ENCODE measurements around the gene DAP3. TPM values are rescaled to one million over a fixed set of nuclear protein-coding genes. Genes with fewer than 3 reads are reported as not detected.
A peak's percentile ranks its signal among the peaks of the same experiment; 100 is the strongest.
"Not testable (repeated sequence)": the region's sequence is repeated elsewhere in the genome, so short reads cannot be mapped to it uniquely, and the experiment has no call there.

DAP3 gene
- total RNA-seq: 62.7 TPM

DNA sequence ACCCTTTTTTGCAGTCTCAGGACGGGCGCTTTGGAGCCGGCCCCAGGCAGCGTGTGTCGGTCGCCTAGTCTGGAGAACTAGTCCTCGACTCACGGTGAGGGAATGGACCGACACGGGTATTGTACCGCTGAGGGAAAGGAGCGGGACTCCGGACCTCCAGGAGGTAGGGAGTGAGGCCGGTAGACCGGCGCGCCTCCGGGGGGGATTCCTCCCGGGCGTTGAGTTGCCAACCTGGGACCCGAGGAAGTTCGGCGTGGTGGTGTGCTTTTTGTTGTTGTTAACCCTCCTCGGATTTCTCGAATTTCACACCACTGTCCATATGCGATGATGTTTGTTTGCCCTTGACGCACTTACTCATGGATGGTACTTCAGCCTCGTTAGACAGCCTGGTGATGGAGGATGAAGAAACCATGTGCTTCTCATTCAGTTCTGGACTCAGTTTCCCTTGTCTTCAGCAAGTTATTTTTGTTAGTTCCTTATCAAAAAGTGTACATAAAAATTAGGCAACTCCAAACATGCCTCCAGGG is at the start of gene DAP3:
Gene DAP3 (plus strand): TSS at position 11 of the 527 bp plus-strand sequence. CDS start 20,689 bp downstream, outside the sequence.
- DNase-seq (ENCODE audit: low spot score): not testable (repeated sequence)

GRCh38 chr1:155640367-155640766 is 48.5 kb upstream of the DAP3 start:
- no peak for ATAC-seq

More for the DNA sequence above, at the start of gene DAP3:
- ATAC-seq: peak; percentile 3

DNA sequence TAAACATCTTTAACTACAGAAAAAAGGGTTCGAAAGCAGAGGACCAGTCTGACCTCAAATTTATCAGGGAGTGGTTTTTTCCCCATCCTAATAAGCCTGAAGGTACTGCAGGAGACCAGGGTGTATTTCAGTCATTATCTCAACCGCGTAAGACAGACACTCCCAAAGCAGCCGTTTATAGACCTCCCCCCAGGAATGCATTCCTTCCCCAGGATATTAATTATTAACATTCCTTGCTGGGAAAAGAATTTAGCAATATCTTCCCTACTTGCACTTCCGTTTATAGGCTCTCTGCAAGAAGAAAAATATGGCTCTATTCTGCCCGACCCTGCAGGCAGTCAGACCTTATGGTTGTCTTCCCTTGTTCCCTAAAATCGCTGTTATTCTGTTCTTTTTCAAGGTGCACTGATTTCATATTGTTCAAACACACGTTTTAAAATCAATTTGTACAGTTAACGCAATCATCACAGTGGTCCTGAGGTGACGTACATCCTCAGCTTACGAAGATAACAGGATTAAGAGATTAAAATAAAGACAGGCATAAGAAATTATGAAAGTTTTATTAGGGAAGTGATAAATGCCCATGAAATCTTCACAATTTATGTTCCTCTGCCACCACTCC is 46.2 kb upstream of the DAP3 start:
- DNase-seq (ENCODE audit: low spot score); ATAC-seq: not testable (repeated sequence)

More at GRCh38 chr1:155640367-155640766, 48.5 kb upstream of the DAP3 start:
- no peak for DNase-seq (ENCODE audit: low spot score)

DNA sequence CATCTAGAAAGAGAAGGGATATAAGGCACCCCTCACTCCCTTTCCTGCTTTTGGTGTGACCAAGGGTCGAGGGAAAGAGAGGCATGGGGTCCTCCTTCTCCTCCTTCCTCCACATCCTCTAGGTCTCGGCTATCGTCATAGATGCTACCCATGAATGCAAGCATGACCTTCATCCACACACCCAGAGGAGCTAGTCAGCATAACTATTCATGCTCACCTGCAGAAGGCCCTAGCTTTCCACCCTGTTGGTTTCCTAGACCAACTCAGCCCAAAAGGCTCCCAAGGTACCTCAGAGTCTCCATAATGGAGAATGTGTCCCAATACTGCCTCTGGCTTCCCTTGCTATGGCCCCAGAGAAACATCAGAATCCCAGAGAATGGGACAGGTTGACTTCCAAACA is 45.7 kb upstream of the DAP3 start:
- no peak for DNase-seq (ENCODE audit: low spot score)
- ATAC-seq: no peak

DNA sequence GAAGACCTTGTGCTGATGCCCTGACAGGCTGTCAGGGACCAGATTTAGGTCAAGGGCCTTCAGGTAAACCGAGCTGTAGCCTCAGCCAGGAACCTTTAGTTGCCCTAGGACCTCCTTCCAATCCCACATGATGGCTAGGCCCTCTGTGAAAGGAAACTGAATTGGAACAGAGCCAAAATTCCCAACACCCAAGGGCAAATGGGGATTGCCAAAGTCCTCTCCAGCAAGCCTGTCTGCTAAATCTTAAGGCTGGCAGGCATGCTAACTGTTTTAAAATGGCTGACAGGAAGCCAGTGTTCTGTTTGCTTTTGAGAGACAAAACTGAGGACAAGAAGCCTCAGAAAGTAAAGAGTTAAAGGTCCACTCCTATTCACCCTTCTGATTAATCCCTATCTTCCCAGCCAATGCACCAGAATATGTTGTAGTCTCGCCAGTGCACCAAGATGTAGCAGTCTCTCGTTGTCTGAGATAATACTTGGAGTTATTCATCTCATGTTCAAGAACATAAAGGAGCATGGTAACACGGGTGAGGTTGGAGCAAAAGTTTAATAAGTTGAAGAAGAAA is 43.8 kb upstream of the DAP3 start:
- no peak for DNase-seq (ENCODE audit: low spot score)
- no peak for ATAC-seq

GRCh38 chr1:155645648-155646047 is 43.2 kb upstream of the DAP3 start:
- no peak for DNase-seq (ENCODE audit: low spot score)
- ATAC-seq: no peak

DNA sequence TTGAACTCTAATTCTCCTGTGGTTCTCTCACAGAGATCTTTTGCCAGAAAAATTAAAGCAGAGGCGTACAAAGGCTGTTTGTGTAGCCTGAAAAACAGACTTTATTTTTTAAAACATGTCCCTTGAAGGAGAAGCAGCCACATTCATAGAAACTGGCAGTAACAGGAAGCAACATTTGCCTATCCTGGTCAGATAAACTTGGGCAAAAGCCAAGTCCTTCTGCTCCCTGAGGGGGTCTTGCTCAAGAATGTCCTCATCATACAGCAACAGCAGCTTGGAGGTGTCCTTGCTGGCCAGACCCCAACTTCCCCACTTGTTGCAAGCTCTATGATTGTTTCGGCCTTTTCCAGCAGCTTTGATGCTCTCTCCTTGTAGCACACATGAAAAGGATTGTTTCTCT is 42.6 kb upstream of the DAP3 start:
- DNase-seq (ENCODE audit: low spot score) (no peak), ATAC-seq (no peak)

DNA sequence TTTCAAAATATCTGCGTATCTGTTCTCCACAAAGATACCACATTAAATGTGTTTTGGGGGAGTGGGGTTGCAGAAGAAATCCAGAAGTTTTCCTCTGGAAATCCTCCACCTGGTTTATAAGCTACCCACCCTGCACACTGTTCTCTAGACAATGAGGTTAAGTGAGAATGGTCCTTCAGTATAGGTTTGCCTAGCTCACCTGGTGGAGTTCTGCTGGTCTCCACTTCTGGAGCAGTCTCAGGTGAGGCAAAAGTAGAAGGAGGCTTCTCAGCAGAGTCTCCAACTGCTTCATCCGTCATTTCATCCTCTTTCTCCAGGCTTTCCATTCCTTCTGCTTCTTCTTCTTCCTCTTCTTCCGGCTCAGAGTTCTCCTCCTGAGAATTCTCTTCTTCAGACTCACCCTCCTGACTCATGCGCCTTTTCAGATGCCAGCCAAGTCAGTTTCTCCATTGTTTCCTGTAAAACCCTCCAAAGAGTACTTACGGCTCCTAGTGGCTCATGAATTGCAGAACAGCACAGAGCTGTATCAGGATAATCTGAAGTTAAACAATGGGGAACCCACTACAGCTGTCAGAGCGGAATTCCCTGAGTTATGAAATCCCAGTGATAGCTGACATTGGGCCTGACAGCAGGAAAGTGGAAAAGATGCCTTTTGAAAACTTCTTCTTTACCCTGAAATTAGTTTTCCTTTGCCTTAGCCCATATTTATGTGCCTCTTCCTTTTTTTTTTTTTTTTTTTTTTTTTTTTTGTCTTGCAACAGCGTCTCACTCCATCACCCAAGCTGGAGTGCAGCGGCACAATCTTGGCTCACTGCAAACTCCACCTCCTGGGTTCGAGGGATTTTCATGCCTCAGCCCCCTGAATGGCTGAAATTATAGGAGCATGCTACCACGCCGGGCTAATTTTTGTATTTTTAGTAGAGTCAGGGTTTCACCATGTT is 40.4 kb upstream of the DAP3 start:
- no peak for DNase-seq (ENCODE audit: low spot score)
- peak; percentile 94 for ATAC-seq

DNA sequence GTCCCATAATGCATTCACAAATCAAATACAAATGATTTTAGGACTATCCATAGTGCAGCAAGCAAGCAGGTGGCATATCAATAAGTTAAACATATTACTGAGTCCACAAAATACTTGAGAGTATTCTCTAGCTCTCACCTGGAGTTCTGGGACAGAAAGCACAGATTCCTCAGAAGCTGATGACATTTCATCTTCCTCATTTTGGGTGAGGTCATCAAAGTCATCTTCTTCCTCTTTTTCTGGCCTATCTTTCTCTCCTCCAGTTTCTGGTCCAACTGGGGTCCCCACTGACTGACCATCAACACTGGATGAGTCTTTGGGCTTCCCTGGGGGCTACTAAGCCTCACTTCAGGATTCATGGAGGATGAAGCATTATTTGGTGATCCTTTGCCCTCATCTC is 39.2 kb upstream of the DAP3 start:
- DNase-seq (ENCODE audit: low spot score) (no peak), ATAC-seq (no peak)

GRCh38 chr1:155650231-155650757 is 38.6 kb upstream of the DAP3 start:
- no peak for DNase-seq (ENCODE audit: low spot score)
- ATAC-seq: no peak

DNA sequence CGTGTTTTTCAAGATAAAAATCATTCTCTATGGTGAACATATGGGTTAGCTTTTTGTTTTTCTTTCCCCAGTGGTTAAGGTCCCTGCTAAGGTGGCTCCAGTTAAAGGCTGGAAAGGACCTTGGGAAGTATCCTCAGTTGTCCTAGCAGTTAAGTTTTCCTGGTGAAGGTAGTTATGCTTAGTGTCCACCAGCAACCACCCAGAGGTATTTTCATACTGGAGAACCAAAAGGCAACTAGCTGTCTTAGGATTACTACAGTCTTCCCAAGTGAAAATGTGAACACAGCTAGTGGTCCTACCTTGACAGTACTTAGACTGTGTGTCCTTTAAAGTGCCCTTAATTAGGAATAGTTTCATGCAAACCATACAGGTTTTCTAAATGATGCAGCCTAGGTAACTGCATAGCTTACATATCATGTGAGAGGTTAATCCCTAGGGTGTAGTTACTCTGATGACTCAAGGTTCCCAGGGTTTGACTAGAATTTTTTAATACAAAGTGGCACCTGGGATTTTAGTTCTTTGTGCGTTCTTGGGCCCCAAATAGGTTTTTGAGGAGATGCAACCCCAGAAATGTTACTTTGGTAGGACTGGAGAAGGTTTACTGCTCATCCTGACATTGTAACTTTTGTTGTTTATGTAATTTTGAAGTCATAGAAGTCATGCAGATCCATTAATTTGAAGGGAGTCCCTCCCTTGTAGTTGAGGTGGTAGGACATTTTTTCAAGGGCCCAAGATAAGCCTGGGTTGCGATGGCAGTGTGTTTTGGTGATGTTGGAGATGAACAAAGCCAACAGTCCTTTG is 36.8 kb upstream of the DAP3 start:
- ATAC-seq: no peak
- DNase-seq (ENCODE audit: low spot score): no peak

DNA sequence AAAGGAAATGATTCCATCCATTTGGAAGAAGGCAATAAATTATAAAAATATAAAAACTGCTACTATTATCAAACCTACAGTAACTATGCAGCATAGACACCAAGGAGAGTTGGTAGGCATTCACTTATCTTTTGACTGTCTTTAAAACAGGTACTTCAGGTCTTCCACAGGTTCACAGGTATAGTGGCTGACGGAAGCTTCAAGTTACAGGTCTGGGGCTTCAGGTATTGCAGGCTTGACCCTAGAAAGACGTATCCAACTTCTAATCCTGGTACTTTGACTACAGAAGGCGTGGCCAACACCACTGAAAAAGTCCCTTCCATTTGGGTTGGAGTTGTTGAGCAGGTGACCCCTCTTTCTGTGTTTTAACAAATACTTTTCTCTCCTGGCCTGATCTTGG is 35.9 kb upstream of the DAP3 start:
- DNase-seq (ENCODE audit: low spot score) (no peak), ATAC-seq (no peak)

DNA sequence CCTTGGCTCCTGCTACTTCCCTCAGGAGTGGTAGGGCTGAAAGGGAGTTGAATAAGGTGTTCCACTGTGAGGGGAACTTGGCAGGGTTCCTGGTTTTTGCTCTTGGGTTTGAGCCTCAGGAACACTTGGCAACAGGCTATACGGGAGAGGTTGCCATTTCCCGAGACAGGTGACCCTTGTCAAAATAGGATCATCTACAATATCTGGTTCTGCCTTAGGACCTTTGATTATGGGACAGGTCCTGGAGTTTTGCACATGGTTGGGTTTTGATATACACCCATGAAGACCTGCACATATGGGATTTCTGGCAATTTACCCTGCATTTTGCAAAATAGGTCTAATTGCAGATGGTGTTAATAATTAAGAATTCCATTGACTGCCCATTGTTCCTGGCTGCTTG is 31.4 kb upstream of the DAP3 start:
- ATAC-seq (no peak), DNase-seq (ENCODE audit: low spot score) (no peak)

DNA sequence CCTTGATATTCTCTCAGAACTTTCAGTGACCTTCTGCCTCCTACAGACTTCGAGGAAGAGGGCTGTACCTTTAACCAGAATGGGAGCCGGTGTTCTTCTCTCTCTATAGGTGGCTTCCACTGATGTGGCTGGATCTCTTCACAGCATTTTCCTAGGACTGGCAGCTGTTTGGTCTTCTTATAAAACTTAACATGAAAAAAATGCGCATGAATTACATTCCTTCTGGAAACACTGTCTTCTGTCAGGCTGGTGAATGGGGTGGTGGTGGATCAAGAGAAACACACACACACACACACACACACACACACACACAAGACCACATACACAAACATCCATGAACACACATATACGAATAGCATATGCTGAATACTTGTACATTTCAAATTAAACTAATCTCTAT is 27.7 kb upstream of the DAP3 start:
- not testable (repeated sequence) for ATAC-seq; DNase-seq (ENCODE audit: low spot score)

- DNase-seq (ENCODE audit: low spot score) (no peak), ATAC-seq (no peak)
Measured at GRCh38 chr1:155669233-155670162, 19.4 kb upstream of the DAP3 start.

GRCh38 chr1:155671750-155672149 is 17.1 kb upstream of the DAP3 start:
- no peak for ATAC-seq
- no peak for DNase-seq (ENCODE audit: low spot score)

- DNase-seq (ENCODE audit: low spot score) (no peak), ATAC-seq (no peak)
Measured at GRCh38 chr1:155673003-155673402, 15.9 kb upstream of the DAP3 start.

DNA sequence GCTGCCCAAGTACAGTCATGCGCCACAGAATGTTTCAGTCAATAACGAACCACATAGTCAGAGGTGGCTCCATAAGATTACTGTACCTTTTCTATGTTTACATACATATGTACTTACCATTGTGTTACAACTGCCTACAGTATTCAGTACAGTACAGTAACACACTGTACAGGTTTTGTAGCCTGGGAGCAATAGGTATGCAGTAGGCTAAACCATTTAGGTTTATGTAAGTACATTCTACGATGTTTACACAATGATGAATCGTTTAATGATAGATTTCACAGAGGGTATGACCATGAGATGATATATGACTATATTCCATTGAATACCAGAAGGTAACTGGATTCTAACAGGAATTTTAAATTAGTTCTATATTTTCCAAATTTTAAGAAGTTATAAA is 10.9 kb upstream of the DAP3 start:
- DNase-seq (ENCODE audit: low spot score) (no peak), ATAC-seq (no peak)

DNA sequence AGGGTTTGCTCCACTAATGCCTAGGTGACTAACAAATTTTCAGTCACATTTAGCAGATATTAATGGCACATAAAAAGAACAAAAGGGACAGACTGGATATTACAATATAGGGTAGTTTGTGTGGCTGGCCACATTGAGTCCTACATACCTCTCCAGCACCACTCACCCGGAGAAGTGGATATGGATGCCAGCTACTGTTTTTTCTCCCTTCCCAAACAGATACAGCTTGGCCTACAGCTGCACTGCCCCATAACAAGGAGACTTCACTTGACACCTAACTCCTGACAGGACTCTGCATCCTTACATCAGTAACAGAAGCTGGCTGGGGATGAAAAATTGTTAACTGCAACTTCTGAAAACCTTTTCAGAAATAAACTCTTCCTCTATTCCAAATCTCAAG is 9.9 kb upstream of the DAP3 start:
- not testable (repeated sequence) for ATAC-seq; DNase-seq (ENCODE audit: low spot score)
